HEK293 (cell line): ENCODE data around the gene NXN.

Source experiments
- CTCF ChIP-seq: fragments of 450-650 bp; formaldehyde crosslinking; IDR thresholded peaks from 2 replicates; pipeline ENCODE4 v1.5.1; 2016; ENCODE audit warnings: missing biosample characterization, missing genetic modification characterization
- GLI4 ChIP-seq: fragments of 450-650 bp; formaldehyde crosslinking; IDR thresholded peaks from 2 replicates; pipeline ENCODE4 v1.5.1; 2016; ENCODE audit warnings: missing biosample characterization, missing genetic modification characterization
- MEIS1 ChIP-seq: sonication (generic); formaldehyde crosslinking; IDR thresholded peaks from 2 replicates; pipeline ENCODE4 v1.8.1; 2022; ENCODE audit warnings: missing genetic modification reagents, mild to moderate bottlenecking, borderline replicate concordance
- MZF1 ChIP-seq: fragments of 450-650 bp; formaldehyde crosslinking; IDR thresholded peaks from 2 replicates; pipeline ENCODE4 v1.5.1; 2017; ENCODE audit warnings: missing biosample characterization, missing genetic modification characterization, borderline replicate concordance
- TF ChIP-seq, protein P1 (sequence below): fragments of 450-650 bp; formaldehyde crosslinking; IDR thresholded peaks from 2 replicates; pipeline ENCODE4 v1.5.1; 2017; ENCODE audit warnings: missing biosample characterization, missing genetic modification characterization

GRCh38 chr17:751269-752001 lies 228.1 kb downstream of the NXN start:
- TF ChIP-seq, protein P1, sequence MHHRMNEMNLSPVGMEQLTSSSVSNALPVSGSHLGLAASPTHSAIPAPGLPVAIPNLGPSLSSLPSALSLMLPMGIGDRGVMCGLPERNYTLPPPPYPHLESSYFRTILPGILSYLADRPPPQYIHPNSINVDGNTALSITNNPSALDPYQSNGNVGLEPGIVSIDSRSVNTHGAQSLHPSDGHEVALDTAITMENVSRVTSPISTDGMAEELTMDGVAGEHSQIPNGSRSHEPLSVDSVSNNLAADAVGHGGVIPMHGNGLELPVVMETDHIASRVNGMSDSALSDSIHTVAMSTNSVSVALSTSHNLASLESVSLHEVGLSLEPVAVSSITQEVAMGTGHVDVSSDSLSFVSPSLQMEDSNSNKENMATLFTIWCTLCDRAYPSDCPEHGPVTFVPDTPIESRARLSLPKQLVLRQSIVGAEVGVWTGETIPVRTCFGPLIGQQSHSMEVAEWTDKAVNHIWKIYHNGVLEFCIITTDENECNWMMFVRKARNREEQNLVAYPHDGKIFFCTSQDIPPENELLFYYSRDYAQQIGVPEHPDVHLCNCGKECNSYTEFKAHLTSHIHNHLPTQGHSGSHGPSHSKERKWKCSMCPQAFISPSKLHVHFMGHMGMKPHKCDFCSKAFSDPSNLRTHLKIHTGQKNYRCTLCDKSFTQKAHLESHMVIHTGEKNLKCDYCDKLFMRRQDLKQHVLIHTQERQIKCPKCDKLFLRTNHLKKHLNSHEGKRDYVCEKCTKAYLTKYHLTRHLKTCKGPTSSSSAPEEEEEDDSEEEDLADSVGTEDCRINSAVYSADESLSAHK (tag by site-specific recombination): no peak
- TF ChIP-seq CTCF: no peak
- no peak for TF ChIP-seq MEIS1 (CRISPR knock-in tag)
- no peak for TF ChIP-seq GLI4
- no peak for TF ChIP-seq MZF1
